Choroid plexus epithelial cell (primary cell): ENCODE data around the gene TNS2.
"Not testable (repeated sequence)": the region's sequence is repeated elsewhere in the genome, so short reads cannot be mapped to it uniquely, and the experiment has no call there.

ENCODE experiments used
- DNase-seq: peaks from one replicate; pipeline ENCODE4 v3.0.0-alpha.2; 2010; ENCODE audit warnings: low read depth
- H3K4me3 ChIP-seq: 2 replicates; pipeline ENCODE4 v1.5.1; 2011; ENCODE audit warnings: low read depth, mild to moderate bottlenecking, control low read depth, low read length, moderate library complexity
- TF ChIP-seq, protein P1 (sequence below): conservative IDR thresholded peaks from 2 replicates; pipeline ENCODE4 v1.5.1; 2011; ENCODE audit warnings: low read depth, mild to moderate bottlenecking, control low read depth, inconsistent platforms, low read length, moderate library complexity

Gene TNS2

DNA sequence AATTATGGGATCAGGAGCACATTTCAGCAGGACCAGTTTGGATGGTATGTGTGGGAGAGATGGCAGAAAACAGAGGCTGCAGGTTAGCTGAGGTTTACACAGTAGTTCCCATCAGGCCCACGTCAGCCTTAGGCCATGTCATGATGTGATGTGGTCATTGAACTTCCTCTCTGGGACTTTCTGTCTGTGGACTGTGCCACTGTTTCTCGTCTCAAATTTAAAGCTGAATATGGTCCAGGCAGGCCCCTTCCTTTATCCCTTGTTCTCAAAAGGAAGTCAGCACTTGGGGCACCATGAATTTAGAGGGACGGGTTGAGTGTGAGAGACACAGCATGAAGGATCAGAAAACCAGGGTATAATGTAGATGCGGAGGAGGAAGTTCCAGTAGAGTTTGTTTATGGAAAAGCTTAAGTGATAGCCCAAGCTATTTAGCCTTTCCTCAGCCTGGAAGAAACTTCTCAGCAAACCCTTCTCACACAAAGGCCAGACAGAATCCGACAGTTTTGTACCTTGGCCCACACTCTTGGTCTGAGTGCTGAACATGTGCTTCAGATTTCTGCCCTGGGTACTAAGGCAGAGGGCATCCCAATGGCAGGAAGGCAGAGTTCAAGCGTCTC is 44.0 kb downstream of the TNS2 start:
- no peak for DNase-seq
- TF ChIP-seq, protein P1, sequence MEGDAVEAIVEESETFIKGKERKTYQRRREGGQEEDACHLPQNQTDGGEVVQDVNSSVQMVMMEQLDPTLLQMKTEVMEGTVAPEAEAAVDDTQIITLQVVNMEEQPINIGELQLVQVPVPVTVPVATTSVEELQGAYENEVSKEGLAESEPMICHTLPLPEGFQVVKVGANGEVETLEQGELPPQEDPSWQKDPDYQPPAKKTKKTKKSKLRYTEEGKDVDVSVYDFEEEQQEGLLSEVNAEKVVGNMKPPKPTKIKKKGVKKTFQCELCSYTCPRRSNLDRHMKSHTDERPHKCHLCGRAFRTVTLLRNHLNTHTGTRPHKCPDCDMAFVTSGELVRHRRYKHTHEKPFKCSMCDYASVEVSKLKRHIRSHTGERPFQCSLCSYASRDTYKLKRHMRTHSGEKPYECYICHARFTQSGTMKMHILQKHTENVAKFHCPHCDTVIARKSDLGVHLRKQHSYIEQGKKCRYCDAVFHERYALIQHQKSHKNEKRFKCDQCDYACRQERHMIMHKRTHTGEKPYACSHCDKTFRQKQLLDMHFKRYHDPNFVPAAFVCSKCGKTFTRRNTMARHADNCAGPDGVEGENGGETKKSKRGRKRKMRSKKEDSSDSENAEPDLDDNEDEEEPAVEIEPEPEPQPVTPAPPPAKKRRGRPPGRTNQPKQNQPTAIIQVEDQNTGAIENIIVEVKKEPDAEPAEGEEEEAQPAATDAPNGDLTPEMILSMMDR, result no peak
- H3K4me3 ChIP-seq, result no peak overlapping the region

DNA sequence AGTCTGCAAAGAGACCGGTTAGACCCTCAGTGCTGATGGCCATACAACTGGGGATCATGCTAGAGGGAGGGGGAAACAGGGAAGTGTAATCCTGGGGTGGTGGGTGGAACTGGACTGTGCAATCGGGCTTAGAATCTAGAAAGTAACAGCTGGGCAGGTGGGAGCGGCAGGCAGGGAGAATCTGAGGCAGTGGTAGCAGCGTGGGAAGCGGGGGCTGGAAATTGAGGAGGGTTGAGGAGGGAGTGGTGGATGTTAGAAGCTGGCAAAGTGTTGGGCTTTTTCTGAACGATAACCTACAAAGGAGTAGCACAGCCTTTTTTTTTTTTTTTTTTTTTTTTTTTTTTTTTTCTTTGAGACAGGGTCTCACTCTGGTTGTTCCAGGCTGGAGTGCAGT is 44.5 kb downstream of the TNS2 start:
- TF ChIP-seq, protein P1, result no peak
- H3K4me3 ChIP-seq, result no peak overlapping the region
- no peak for DNase-seq

DNA sequence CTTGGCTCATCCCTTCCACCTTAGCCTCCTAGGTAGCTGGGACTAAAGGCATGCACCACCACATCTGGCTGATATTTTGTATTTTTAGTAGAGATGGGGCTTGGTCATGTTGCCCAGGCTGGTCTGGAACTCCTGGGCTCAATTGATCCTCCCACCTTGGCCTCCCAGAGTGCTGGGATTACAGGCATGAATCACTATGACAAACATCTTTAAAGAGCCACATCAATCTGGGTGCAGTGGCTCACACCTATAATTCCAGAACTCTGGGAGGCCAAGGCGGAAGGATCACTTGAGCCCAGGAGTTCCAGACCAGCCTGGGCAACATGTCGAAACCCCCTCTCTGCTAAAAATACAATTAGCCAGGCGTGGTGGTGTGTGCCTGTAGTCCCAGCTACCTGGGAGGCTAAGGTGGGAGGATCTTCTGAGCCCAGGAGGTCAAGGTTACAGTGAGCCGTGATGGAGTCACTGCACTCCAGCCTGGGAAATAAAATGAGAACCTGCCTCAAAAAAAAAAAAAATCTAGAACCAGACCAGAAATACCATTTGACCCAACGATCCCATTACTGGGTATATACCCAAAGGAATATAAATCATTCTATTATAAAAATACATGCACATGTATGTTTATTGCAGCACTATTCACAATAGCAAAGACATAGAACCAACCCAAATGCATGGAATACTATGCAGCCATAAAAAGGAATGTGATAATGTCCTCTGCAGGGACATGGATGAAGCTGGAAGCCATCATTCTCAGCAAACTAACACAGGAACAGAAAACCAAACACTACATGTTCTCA is 45.1 kb downstream of the TNS2 start:
- not testable (repeated sequence) for DNase-seq, H3K4me3 ChIP-seq

DNA sequence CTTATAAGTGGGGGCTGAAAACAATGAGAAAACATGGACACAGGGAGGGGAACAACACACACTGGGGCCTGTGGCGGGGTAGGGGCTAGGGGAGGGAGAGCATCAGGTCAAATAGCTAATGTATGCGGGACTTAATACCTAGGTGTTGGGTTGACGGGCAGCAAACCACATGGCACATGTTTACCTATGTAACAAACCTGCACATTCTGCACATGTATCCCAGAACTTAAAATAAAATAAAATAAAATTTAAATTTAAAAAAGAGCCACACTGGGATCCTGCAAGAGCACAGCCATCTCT is 45.7 kb downstream of the TNS2 start:
- not testable (repeated sequence) for H3K4me3 ChIP-seq, DNase-seq

DNA sequence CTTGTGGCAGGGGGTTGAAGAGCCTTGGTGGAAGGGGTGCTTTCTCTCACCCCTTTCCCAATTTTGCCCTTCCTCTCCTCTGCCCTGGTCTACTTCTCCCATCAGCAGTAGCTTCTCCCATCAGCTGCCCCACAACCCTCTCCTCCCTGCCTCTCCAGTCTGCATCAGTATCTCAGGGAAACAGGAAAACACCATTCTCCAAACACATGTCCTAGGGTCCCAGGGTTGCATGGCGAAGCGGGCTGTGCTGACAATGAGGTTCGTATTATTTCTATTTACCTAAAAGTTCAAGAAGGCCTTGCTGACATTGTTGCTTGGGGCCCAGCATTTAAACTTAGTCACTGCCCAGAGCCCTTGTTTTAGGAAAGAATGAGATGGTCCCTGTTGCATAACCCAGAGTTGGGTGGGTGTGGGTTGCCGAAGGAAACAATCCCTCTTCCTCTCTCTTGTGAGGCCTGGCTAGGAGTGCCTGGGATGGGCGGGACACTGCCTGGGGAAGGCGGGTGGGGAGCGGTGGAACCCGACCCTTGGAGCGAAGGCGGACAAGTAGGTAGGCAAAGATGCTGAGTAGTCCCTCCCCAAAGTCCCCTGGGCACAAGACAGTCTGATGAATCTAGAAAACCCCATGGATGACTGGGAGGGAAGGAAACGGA is 46.4 kb downstream of the TNS2 start:
- no peak overlapping the region for H3K4me3 ChIP-seq
- peak; percentile 25 for DNase-seq
- TF ChIP-seq, protein P1, result no peak

DNA sequence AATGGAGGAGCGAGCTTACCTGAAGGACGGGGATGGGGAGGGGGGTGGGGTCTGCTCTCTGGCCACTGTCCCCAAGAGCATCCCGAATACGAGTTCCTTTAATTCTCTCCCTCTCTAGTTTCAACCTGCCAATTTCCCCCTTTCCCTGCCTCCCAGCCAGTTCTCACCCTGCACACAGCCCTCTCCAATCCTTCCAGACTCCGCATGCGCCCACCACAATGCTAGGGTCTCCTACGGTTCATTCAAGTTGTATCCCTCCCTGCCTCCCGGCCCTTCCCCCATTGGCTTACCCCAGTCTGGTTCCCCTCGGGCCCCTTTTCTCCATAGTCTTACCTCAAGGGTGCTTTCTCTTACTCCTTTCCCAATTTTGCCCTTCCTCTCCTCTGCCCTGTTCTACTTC is 46.9 kb downstream of the TNS2 start:
- TF ChIP-seq, protein P1, result no peak

DNA sequence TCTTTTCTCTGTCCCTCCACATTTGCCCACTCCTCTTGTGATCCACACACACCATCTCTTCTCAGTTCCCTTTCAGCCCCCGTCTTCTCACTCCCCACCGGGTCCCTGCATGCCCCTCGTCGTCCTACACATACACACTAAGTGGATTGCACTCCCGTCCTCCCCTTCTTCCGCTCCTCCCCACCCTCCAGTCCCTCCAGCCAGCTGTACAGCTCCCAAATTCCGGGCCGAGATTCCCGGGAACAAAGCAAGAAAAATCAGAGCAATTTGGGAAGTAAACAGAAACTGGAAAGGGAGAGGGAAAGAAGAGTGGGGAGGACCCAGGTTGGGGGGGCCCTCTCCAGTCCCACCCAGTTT is 47.3 kb downstream of the TNS2 start:
- peak; percentile 10 for DNase-seq
- peak overlapping the region; percentile 72 for H3K4me3 ChIP-seq
- TF ChIP-seq, protein P1, result no peak

More for the DNA sequence above, 46.9 kb downstream of the TNS2 start:
- peak overlapping the region; percentile 72 for H3K4me3 ChIP-seq
- no peak for DNase-seq
